ENCODE results near the gene TPM4. TPM values are rescaled to one million over a fixed set of nuclear protein-coding genes. Genes with fewer than 3 reads are reported as not detected.
A peak's percentile ranks its signal among the peaks of the same experiment; 100 is the strongest.

Gene TPM4
- total and polyA plus RNA-seq, 9 donors, result 181 to 338 (median 211) TPM

- WGBS (ENCODE audit: insufficient coverage), result 76% methylated on average over 10 of the region's 10 CpGs
- no peak overlapping the region for H3K4me3 ChIP-seq (ENCODE audit: low read length)
- no peaks in the 10 kb centered on the region for H3K27me3 ChIP-seq (ENCODE audit: control insufficient read depth, insufficient read depth, low read length)
- H3K27ac ChIP-seq (ENCODE audit: low read length), result peak overlapping the region; percentile 62
- no peaks in the 10 kb centered on the region for H3K36me3 ChIP-seq (ENCODE audit: control insufficient read depth, insufficient read depth, low read length)
- peaks cover 13% of the 10 kb centered on the region for H3K4me1 ChIP-seq (ENCODE audit: control insufficient read depth, insufficient read depth, low read length)
- no peaks in the 10 kb centered on the region for H3K9me3 ChIP-seq (replicated peaks; ENCODE audit: control insufficient read depth, low read depth, low read length)
- DNase-seq, result no peak
These were observed 6.4 kb upstream of the TPM4 start for GRCh38 chr19:16069813-16070365.

DNA sequence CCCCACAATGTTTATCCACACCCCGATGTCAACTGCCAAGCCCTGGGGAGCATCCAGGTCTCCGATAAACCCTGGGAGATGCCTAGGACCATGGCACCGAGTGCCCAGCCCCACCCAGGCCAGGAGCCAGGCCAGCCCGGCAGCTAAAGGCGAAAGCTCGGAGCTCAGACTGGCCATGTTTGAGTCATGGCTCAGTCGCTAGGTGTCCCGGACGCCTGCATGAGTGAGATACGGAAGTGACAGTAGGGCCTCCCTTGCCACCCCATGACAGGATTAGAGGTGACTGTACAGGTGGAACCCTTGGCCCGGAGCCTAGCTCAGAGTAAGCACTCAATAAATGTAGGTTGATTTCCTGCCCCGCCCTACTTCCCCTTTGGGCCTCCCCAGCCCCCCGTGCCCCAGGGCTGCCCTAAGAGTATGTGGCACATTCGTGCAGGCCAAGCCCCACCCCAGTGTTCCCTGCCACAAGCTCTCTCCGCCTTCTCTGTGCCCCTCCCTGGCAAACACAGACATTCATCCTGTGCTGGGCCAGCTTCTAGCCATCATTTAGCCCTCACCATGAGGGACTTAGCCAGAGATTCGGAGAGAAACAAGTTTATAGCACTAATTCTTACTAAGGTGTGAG is 5.8 kb upstream of the TPM4 start:
- peak overlapping the region; percentile 62 for H3K27ac ChIP-seq (ENCODE audit: low read length)
- no peak for DNase-seq
- H3K36me3 ChIP-seq (ENCODE audit: control insufficient read depth, insufficient read depth, low read length), result no peaks in the 10 kb centered on the region
- H3K4me1 ChIP-seq (ENCODE audit: control insufficient read depth, insufficient read depth, low read length), result peaks cover 15% of the 10 kb centered on the region
- H3K4me3 ChIP-seq (ENCODE audit: low read length), result no peak overlapping the region
- no peaks in the 10 kb centered on the region for H3K9me3 ChIP-seq (replicated peaks; ENCODE audit: control insufficient read depth, low read depth, low read length)
- no peaks in the 10 kb centered on the region for H3K27me3 ChIP-seq (ENCODE audit: control insufficient read depth, insufficient read depth, low read length)
- WGBS (ENCODE audit: insufficient coverage), result 75% methylated on average over 15 of the region's 16 CpGs

DNA sequence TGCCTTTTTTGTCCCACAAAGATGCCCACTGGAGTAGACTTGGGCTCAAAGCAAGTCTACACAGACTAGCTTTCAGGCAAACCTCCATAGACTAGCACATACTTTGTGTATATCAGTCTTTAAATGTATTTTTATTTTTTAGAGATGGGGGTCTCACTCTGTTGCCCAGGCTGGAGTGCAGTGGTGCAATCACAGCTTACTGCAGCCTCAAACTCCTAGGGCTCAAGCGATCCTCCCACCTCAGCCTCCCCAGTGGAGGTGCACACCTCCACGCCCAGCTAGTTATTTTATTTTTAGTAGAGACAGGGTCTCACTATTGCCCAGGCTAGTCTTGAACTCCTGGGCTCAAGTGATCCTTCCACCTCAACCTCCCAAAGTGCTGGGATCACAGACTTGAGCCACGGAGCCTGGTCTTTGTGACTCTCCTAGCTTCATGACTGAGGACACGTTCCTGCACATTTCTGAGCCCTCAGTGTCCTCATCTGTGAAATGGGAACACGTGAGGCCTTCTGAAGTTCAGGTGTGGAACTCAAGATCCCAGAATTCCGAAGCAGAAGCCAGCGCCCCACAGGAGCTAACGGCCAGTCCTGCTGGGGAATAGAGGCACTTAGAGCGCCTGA is 5.1 kb upstream of the TPM4 start:
- WGBS (ENCODE audit: insufficient coverage), result 72% methylated on average over 7 of the region's 9 CpGs
- Histone ChIP-seq H3K36me3 (ENCODE audit: control insufficient read depth, insufficient read depth, low read length) (no peaks in the 10 kb centered on the region), H3K9me3 (replicated peaks; ENCODE audit: control insufficient read depth, low read depth, low read length) (no peaks in the 10 kb centered on the region), H3K4me3 (ENCODE audit: low read length) (no peak overlapping the region), H3K27ac (ENCODE audit: low read length) (peak overlapping the region; percentile 21), H3K27me3 (ENCODE audit: control insufficient read depth, insufficient read depth, low read length) (no peaks in the 10 kb centered on the region), H3K4me1 (ENCODE audit: control insufficient read depth, insufficient read depth, low read length) (peaks cover 19% of the 10 kb centered on the region)
- no peak for DNase-seq

DNA sequence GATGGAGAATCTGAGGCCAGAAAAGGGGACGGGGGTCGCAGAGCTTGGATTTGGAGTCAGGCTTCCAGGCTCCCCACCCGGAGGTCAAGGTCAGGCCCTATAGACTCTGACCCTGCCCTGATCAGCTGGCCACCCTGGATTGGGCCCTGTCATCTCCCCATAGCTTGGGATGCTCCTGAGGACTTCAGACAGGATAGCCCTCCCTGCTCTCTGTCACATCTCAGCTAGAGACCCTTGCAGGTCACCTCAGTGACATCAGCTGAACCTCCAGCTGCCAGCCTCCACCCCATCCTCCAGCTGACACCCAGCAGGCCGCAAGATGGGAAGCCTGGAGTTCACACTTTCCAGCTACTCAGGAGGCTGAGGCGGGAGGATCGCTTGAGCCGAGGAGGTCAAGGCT is 2.8 kb upstream of the TPM4 start:
- 90% methylated on average over 3 of the region's 7 CpGs for WGBS (ENCODE audit: insufficient coverage)
- peaks cover 29% of the 10 kb centered on the region for H3K4me1 ChIP-seq (ENCODE audit: control insufficient read depth, insufficient read depth, low read length)
- no peak overlapping the region for H3K27ac ChIP-seq (ENCODE audit: low read length)
- DNase-seq, result no peak
- no peaks in the 10 kb centered on the region for H3K36me3 ChIP-seq (ENCODE audit: control insufficient read depth, insufficient read depth, low read length)
- H3K9me3 ChIP-seq (replicated peaks; ENCODE audit: control insufficient read depth, low read depth, low read length), result no peaks in the 10 kb centered on the region
- H3K4me3 ChIP-seq (ENCODE audit: low read length), result no peak overlapping the region
- H3K27me3 ChIP-seq (ENCODE audit: control insufficient read depth, insufficient read depth, low read length), result no peaks in the 10 kb centered on the region

- no peak for DNase-seq
- H3K4me1 ChIP-seq (ENCODE audit: control insufficient read depth, insufficient read depth, low read length), result peaks cover 31% of the 10 kb centered on the region
- no peak overlapping the region for H3K4me3 ChIP-seq (ENCODE audit: low read length)
- no peaks in the 10 kb centered on the region for H3K36me3 ChIP-seq (ENCODE audit: control insufficient read depth, insufficient read depth, low read length)
- WGBS (ENCODE audit: insufficient coverage), result 75% methylated on average over 1 of the region's 3 CpGs
- H3K27me3 ChIP-seq (ENCODE audit: control insufficient read depth, insufficient read depth, low read length), result no peaks in the 10 kb centered on the region
- peak overlapping the region; percentile 17 for H3K27ac ChIP-seq (ENCODE audit: low read length)
- no peaks in the 10 kb centered on the region for H3K9me3 ChIP-seq (replicated peaks; ENCODE audit: control insufficient read depth, low read depth, low read length)
These were observed 2.3 kb upstream of the TPM4 start for GRCh38 chr19:16073988-16074387.

GRCh38 chr19:16074488-16075365 is 1.6 kb upstream of the TPM4 start:
- H3K4me3 ChIP-seq (ENCODE audit: low read length), result no peak overlapping the region
- no peaks in the 10 kb centered on the region for H3K27me3 ChIP-seq (ENCODE audit: control insufficient read depth, insufficient read depth, low read length)
- 95% methylated on average over 8 of the region's 10 CpGs for WGBS (ENCODE audit: insufficient coverage)
- peak overlapping the region; percentile 94 for H3K27ac ChIP-seq (ENCODE audit: low read length)
- H3K4me1 ChIP-seq (ENCODE audit: control insufficient read depth, insufficient read depth, low read length), result peaks cover 37% of the 10 kb centered on the region
- H3K36me3 ChIP-seq (ENCODE audit: control insufficient read depth, insufficient read depth, low read length), result no peaks in the 10 kb centered on the region
- DNase-seq, result no peak
- no peaks in the 10 kb centered on the region for H3K9me3 ChIP-seq (replicated peaks; ENCODE audit: control insufficient read depth, low read depth, low read length)

DNA sequence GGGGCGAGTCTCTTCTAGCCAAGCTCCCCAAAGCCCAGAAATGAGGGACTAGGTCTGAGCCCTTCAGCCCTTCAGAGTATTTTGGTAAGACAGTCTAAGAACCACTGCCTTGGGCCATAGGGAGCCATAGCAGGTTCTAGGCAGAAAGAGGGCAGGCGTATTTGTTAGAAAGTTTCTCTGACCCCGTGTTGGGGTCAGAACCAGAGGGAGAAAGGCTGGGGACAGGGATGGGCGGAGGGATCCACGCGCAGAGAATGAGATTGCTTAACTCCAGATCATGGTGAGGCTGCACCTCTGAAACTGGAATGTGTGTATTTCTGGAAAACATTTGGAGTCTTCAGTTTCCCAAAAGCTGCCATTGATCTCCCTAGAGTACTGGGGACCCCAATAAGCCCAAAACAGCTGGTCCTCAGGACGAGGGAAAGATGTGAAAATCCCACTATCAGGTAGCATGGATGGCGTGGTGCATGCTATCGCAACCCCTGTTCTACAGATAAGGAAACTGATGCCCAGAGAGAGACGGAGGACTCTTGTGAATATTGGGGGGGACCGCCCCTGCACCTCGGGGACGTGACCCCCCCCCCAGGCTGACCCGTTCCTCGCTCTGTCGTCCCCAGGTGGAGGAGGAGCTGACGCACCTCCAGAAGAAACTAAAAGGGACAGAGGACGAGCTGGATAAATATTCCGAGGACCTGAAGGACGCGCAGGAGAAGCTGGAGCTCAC is 703 bp upstream of the TPM4 start:
- Histone ChIP-seq H3K36me3 (ENCODE audit: control insufficient read depth, insufficient read depth, low read length) (peaks cover 7% of the 10 kb centered on the region), H3K4me3 (ENCODE audit: low read length) (peak overlapping the region; percentile 73), H3K9me3 (replicated peaks; ENCODE audit: control insufficient read depth, low read depth, low read length) (no peaks in the 10 kb centered on the region), H3K27me3 (ENCODE audit: control insufficient read depth, insufficient read depth, low read length) (no peaks in the 10 kb centered on the region), H3K27ac (ENCODE audit: low read length) (peak overlapping the region; percentile 94), H3K4me1 (ENCODE audit: control insufficient read depth, insufficient read depth, low read length) (peaks cover 35% of the 10 kb centered on the region)
- 25% methylated on average over 16 of the region's 21 CpGs for WGBS (ENCODE audit: insufficient coverage)
- DNase-seq, result no peak

- H3K27ac ChIP-seq (ENCODE audit: low read length), result peak overlapping the region; percentile 99
- H3K9me3 ChIP-seq (replicated peaks; ENCODE audit: control insufficient read depth, low read depth, low read length), result no peaks in the 10 kb centered on the region
- peaks cover 17% of the 10 kb centered on the region for H3K36me3 ChIP-seq (ENCODE audit: control insufficient read depth, insufficient read depth, low read length)
- no peaks in the 10 kb centered on the region for H3K27me3 ChIP-seq (ENCODE audit: control insufficient read depth, insufficient read depth, low read length)
- DNase-seq, result peak; percentile 65
- peak overlapping the region; percentile 73 for H3K4me3 ChIP-seq (ENCODE audit: low read length)
- H3K4me1 ChIP-seq (ENCODE audit: control insufficient read depth, insufficient read depth, low read length), result peaks cover 28% of the 10 kb centered on the region
- WGBS (ENCODE audit: insufficient coverage), result under 1% methylated on average over 42 of the region's 56 CpGs
These were observed 790 bp downstream of the TPM4 start for GRCh38 chr19:16076958-16077611.

GRCh38 chr19:16077984-16078758 is 1.9 kb downstream of the TPM4 start:
- peak; percentile 93 for DNase-seq
- Histone ChIP-seq H3K9me3 (replicated peaks; ENCODE audit: control insufficient read depth, low read depth, low read length) (no peaks in the 10 kb centered on the region), H3K4me3 (ENCODE audit: low read length) (peak overlapping the region; percentile 73), H3K36me3 (ENCODE audit: control insufficient read depth, insufficient read depth, low read length) (peaks cover 28% of the 10 kb centered on the region), H3K4me1 (ENCODE audit: control insufficient read depth, insufficient read depth, low read length) (peaks cover 28% of the 10 kb centered on the region), H3K27ac (ENCODE audit: low read length) (peak overlapping the region; percentile 99), H3K27me3 (ENCODE audit: control insufficient read depth, insufficient read depth, low read length) (no peaks in the 10 kb centered on the region)
- 14% methylated on average over 9 of the region's 16 CpGs for WGBS (ENCODE audit: insufficient coverage)
